SK-N-SH (cell line): ENCODE data around the gene CALR3. TPM values are rescaled to one million over a fixed set of nuclear protein-coding genes. Genes with fewer than 3 reads are reported as not detected.

Experiments used
- CTCF ChIA-PET: fragments of 300-600, 350-600 bp; formaldehyde crosslinking; extraction: SDS; loops from one replicate; lab custom pipeline; 2021; lab: Yijun Ruan, JAX
- POLR2A ChIA-PET: fragments of 350-600 bp; sonication (Branson Sonifier 250); formaldehyde crosslinking; extraction: SDS; loops from one replicate; lab custom pipeline; 2020; ENCODE audit warnings: antibody characterized with exemption, inconsistent platforms; lab: Yijun Ruan, JAX
- DNase-seq: peaks from one replicate; pipeline ENCODE4 v3.0.0; 2012
- H2AFZ ChIP-seq: fragments of 200-600 bp; sonication (generic); 2 replicates; pipeline ENCODE4 v1.8.1; 2016; ENCODE audit warnings: antibody characterized with exemption, mild to moderate bottlenecking, low read depth
- H3F3A ChIP-seq: fragments of 200-600 bp; sonication (generic); replicated peaks from 2 replicates; pipeline ENCODE3; 2016; ENCODE audit warnings: antibody characterized with exemption, mild to moderate bottlenecking; ENCODE audit not compliant: insufficient read depth
- H3K27ac ChIP-seq, 2 experiments: fragments of 200-500 bp in 1 of 2; fragments of 200-600 bp in 1 of 2; sonication (Bioruptor generic) in 1 of 2; sonication (generic), shearing (Covaris generic) in 1 of 2; 2 replicates each; pipeline versions ENCODE4 v1.5.1 to v1.6.1; 2014 to 2016; ENCODE audit warnings: low read depth in 2 of 2, inconsistent platforms in 1 of 2, low read length in 1 of 2, mild to moderate bottlenecking in 1 of 2, mixed read lengths in 1 of 2
- H3K27me3 ChIP-seq: fragments of 200-600 bp; sonication (generic), shearing (Covaris generic); 2 replicates; pipeline ENCODE4 v1.6.1; 2016; ENCODE audit warnings: mixed run types; ENCODE audit not compliant: insufficient read depth
- H3K36me3 ChIP-seq, 2 experiments: fragments of 200-500 bp in 1 of 2; fragments of 200-600 bp in 1 of 2; sonication (Bioruptor generic) in 1 of 2; sonication (generic) in 1 of 2; replicated peaks in 1 of 2; 2 replicates each; pipeline versions ENCODE3 to v1.5.1; 2014 to 2016; ENCODE audit warnings: low read length in 1 of 2, mild to moderate bottlenecking in 1 of 2; ENCODE audit not compliant: insufficient read depth in 2 of 2, control insufficient read depth in 1 of 2
- H3K4me1 ChIP-seq, 2 experiments: fragments of 200-500 bp in 1 of 2; fragments of 200-600 bp in 1 of 2; sonication (Bioruptor generic) in 1 of 2; sonication (generic), shearing (Covaris generic) in 1 of 2; 2 replicates each; pipeline versions ENCODE4 v1.5.1 to v1.6.1; 2014 to 2016; ENCODE audit warnings: low read depth in 1 of 2, low read length in 1 of 2, mixed run types in 1 of 2; ENCODE audit not compliant: insufficient read depth in 2 of 2, control insufficient read depth in 1 of 2
- H3K4me2 ChIP-seq: fragments of 200-600 bp; sonication (generic), shearing (Covaris generic); 2 replicates; pipeline ENCODE4 v1.6.1; 2017; ENCODE audit warnings: mixed run types
- H3K4me3 ChIP-seq, 2 experiments: fragments of 200-500 bp in 1 of 2; fragments of 200-600 bp in 1 of 2; sonication (Bioruptor generic) in 1 of 2; sonication (generic), shearing (Covaris generic) in 1 of 2; 2 replicates each; pipeline versions ENCODE4 v1.5.1 to v1.8.1; 2014 to 2016; ENCODE audit warnings: low read depth in 2 of 2, inconsistent platforms in 1 of 2, low read length in 1 of 2, mild to moderate bottlenecking in 1 of 2, mixed read lengths in 1 of 2, moderate library complexity in 1 of 2
- H3K79me2 ChIP-seq: fragments of 200-600 bp; sonication (generic); 2 replicates; pipeline ENCODE4 v1.8.1; 2017; ENCODE audit warnings: mild to moderate bottlenecking; ENCODE audit not compliant: insufficient read depth
- H3K9ac ChIP-seq: fragments of 200-600 bp; sonication (generic); 2 replicates; pipeline ENCODE4 v1.6.1; 2017; ENCODE audit warnings: mixed run types
- H3K9me2 ChIP-seq: fragments of 200-600 bp; sonication (generic); 2 replicates; pipeline ENCODE4 v1.6.1; 2017; ENCODE audit warnings: mixed run types
- H3K9me3 ChIP-seq: fragments of 200-600 bp; sonication (generic); 2 replicates; pipeline ENCODE4 v1.6.1; 2017; ENCODE audit warnings: mixed run types, mild to moderate bottlenecking, moderate library complexity
- H4K20me1 ChIP-seq: fragments of 200-600 bp; sonication (generic); 2 replicates; pipeline ENCODE4 v1.6.1; 2017; ENCODE audit warnings: mild to moderate bottlenecking, mixed run types; ENCODE audit not compliant: insufficient read depth
- EZH2phosphoT487 ChIP-seq: fragments of 200-600 bp; sonication (generic); IDR thresholded peaks from 2 replicates; pipeline ENCODE4 v1.6.1; 2017; ENCODE audit warnings: low read depth, mixed run types, mild to moderate bottlenecking, antibody characterized with exemption, moderate library complexity, borderline replicate concordance
- FOSL2 ChIP-seq: IDR thresholded peaks from 2 replicates; pipeline ENCODE4 v1.4.0; 2012; ENCODE audit warnings: low read depth, mild to moderate bottlenecking, moderate library complexity, borderline replicate concordance
- FOXM1 ChIP-seq: IDR thresholded peaks from 2 replicates; pipeline ENCODE4 v1.4.0; 2012; ENCODE audit warnings: low read depth, mild to moderate bottlenecking
- GATA2 ChIP-seq: sonication (generic); formaldehyde crosslinking; IDR thresholded peaks from 2 replicates; pipeline ENCODE4 v1.5.0; 2020; ENCODE audit warnings: mild to moderate bottlenecking, missing genetic modification reagents
- JUND ChIP-seq: IDR thresholded peaks from 2 replicates; pipeline ENCODE4 v1.4.0; 2012
- POLR2AphosphoS5 ChIP-seq: IDR thresholded peaks from 2 replicates; pipeline ENCODE4 v1.6.1; 2012; ENCODE audit warnings: low read depth, low read length
- RFX5 ChIP-seq: IDR thresholded peaks from 2 replicates; pipeline ENCODE4 v1.6.1; 2012; ENCODE audit warnings: mild to moderate bottlenecking, improper control_type of control experiment, low read length
- RXRA ChIP-seq: IDR thresholded peaks from 2 replicates; pipeline ENCODE4 v1.4.0; 2012; ENCODE audit warnings: low read depth, mild to moderate bottlenecking, borderline replicate concordance
- SMC3 ChIP-seq: IDR thresholded peaks from 2 replicates; pipeline ENCODE4 v1.6.1; 2012; ENCODE audit warnings: low read depth, low read length, improper control_type of control experiment
- TCF12 ChIP-seq: IDR thresholded peaks from 2 replicates; pipeline ENCODE4 v1.4.0; 2012
- TEAD4 ChIP-seq: IDR thresholded peaks from 2 replicates; pipeline ENCODE4 v1.4.0; 2012; ENCODE audit warnings: mild to moderate bottlenecking, borderline replicate concordance; ENCODE audit not compliant: insufficient read depth
- YY1 ChIP-seq: IDR thresholded peaks from 2 replicates; pipeline ENCODE4 v1.4.0; 2012; ENCODE audit warnings: low read depth, mild to moderate bottlenecking
- WGBS: methylation state at CpG from one replicate; pipeline ENCODE4 v1.1.6; 2017; ENCODE audit warnings: low lambda C conversion rate; 5-methylcytosine and 5-hydroxymethylcytosine counted together
- polyA plus RNA-seq, 3 experiments: library from polyadenylated mRNA; depleted of rRNA; stranded (reverse); fragments of >200 nt; gene quantifications; 2 replicates each; pipeline ENCODE4 v1.2.3, GENCODE V29; 2012
- TF ChIP-seq, protein P1 (sequence below): IDR thresholded peaks from 2 replicates; pipeline ENCODE4 v1.4.0; 2012; ENCODE audit warnings: low read depth
- TF ChIP-seq, protein P2 (sequence below): IDR thresholded peaks from 2 replicates; pipeline ENCODE4 v1.4.0; 2012; ENCODE audit warnings: low read depth, borderline replicate concordance
- TF ChIP-seq, protein P3 (sequence below): fragments of 150-350 bp; IDR thresholded peaks from 2 replicates; pipeline ENCODE4 v1.6.1; 2016; ENCODE audit warnings: mild to moderate bottlenecking, low read depth, low read length

Gene CALR3
- polyA plus RNA-seq, 1 of the 3 experiments (the other 2 are of a cell fraction) = not detected

DNA sequence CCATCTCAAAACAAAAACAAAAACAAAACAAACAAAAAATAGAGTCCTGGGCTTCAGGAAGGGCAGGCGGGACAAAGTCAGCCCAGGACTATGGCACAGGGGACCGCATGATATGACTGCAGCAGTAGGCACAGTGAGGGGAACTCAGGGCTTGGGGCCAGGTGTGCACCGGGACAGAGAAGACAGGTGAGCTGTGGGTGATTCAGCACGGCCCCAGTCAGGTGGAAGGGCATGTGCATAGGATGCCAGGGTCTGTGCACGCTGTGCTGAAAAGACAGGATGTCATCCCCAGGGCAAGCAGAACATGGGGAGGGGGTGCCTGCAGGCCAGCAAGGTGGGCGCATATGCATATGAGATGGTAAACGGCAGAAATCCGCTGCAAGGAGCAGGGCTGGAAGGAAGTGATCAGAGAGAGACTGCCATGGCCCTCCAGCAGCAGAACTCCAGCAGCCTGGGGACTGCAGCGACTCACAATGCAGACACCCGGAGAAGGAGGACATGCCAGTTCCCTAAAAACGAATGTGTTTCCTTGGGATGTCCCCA, 39.2 kb downstream of the CALR3 start:
- ChIA-PET POLR2A (no interaction called here), CTCF (interaction anchor here (0.6 to 6.6 kb wide), 3 partner anchors 14 to 18 kb away, joined by 3 to 45 read pairs (median 4); no protein-coding TSS in a partner anchor)
- H3K36me3 ChIP-seq = no peaks in the 10 kb centered on the region
- H2AFZ ChIP-seq = no peak overlapping the region
- no peaks in the 10 kb centered on the region for H3K27me3 ChIP-seq
- H3K4me2 ChIP-seq = peak overlapping the region; percentile 89
- peak overlapping the region; percentile 21 to 52 for H3K4me3 ChIP-seq
- H3K9me3 ChIP-seq = no peaks in the 10 kb centered on the region
- H4K20me1 ChIP-seq = peaks cover 8% of the 10 kb centered on the region; the same call in 1 of the 2 replicates
- 48% methylated on average over 11 of the region's 11 CpGs for WGBS
- H3K9ac ChIP-seq = peak overlapping the region; percentile 35; the same call in 1 of the 2 replicates
- peaks cover 23 to 43% of the 10 kb centered on the region in 2 experiments; a peak in 3 of 4 replicates for H3K4me1 ChIP-seq
- peaks cover 12% of the 10 kb centered on the region for H3F3A ChIP-seq
- peaks cover 85% of the 10 kb centered on the region for H3K79me2 ChIP-seq
- no peak for TF ChIP-seq JUND
- TF ChIP-seq RXRA = no peak
- TF ChIP-seq, protein P1, sequence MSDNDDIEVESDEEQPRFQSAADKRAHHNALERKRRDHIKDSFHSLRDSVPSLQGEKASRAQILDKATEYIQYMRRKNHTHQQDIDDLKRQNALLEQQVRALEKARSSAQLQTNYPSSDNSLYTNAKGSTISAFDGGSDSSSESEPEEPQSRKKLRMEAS = no peak
- TF ChIP-seq, protein P2, sequence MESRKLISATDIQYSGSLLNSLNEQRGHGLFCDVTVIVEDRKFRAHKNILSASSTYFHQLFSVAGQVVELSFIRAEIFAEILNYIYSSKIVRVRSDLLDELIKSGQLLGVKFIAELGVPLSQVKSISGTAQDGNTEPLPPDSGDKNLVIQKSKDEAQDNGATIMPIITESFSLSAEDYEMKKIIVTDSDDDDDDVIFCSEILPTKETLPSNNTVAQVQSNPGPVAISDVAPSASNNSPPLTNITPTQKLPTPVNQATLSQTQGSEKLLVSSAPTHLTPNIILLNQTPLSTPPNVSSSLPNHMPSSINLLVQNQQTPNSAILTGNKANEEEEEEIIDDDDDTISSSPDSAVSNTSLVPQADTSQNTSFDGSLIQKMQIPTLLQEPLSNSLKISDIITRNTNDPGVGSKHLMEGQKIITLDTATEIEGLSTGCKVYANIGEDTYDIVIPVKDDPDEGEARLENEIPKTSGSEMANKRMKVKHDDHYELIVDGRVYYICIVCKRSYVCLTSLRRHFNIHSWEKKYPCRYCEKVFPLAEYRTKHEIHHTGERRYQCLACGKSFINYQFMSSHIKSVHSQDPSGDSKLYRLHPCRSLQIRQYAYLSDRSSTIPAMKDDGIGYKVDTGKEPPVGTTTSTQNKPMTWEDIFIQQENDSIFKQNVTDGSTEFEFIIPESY = no peak
- TF ChIP-seq FOSL2 = no peak
- no peak for TF ChIP-seq TEAD4
- TF ChIP-seq YY1 = no peak
- no peak for TF ChIP-seq TCF12
- TF ChIP-seq FOXM1 = no peak
- TF ChIP-seq SMC3 = no peak
- TF ChIP-seq RFX5 = no peak
- TF ChIP-seq EZH2phosphoT487 = no peak
- TF ChIP-seq, protein P3, sequence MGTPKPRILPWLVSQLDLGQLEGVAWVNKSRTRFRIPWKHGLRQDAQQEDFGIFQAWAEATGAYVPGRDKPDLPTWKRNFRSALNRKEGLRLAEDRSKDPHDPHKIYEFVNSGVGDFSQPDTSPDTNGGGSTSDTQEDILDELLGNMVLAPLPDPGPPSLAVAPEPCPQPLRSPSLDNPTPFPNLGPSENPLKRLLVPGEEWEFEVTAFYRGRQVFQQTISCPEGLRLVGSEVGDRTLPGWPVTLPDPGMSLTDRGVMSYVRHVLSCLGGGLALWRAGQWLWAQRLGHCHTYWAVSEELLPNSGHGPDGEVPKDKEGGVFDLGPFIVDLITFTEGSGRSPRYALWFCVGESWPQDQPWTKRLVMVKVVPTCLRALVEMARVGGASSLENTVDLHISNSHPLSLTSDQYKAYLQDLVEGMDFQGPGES = no peak
- TF ChIP-seq, all 33 proteins: peak for 0
- DNase-seq = peak; percentile 38
- Histone ChIP-seq H3K27ac (peak overlapping the region; percentile 63 to 94), H3K9me2 (no peaks in the 10 kb centered on the region)

DNA sequence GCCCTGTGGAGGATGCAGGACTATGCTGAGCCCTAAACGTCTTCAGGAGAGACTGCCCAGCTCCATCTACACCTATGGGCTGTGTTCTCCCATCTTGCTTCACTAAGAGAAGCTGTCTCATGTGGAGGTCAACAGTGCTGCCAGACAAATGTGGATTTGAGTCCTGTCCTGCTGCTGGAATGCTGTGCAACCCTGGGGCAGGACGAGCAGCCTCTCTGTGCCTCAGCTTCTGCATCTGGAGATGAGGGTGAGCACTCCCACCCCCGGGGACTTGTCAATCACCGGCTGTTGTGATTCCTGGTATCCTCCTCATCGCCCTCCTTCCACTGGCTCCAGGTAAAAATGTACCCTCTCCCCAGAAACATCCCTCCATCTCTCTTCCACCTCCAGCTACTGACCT, 40.5 kb downstream of the CALR3 start:
- no peaks in the 10 kb centered on the region for H3K9me2 ChIP-seq
- DNase-seq = no peak
- no peak overlapping the region for H3K27ac ChIP-seq
- no peak overlapping the region for H3K4me2 ChIP-seq
- ChIA-PET CTCF (interaction anchor here (6.6 kb wide), 1 partner anchor 13 kb away, joined by 45 read pairs; no protein-coding TSS in a partner anchor), POLR2A (no interaction called here)
- no peak overlapping the region for H2AFZ ChIP-seq
- H3K9me3 ChIP-seq = no peaks in the 10 kb centered on the region
- TF ChIP-seq POLR2AphosphoS5 (no peak), TEAD4 (no peak), GATA2 (CRISPR knock-in tag) (no peak)
- H4K20me1 ChIP-seq = peaks cover 8% of the 10 kb centered on the region; the same call in 1 of the 2 replicates
- H3K4me3 ChIP-seq = no peak overlapping the region
- H3K27me3 ChIP-seq = no peaks in the 10 kb centered on the region
- peaks cover 12% of the 10 kb centered on the region for H3F3A ChIP-seq
- WGBS = 95% methylated on average over 4 of the region's 5 CpGs
- peaks cover 23 to 43% of the 10 kb centered on the region in 2 experiments; a peak in 3 of 4 replicates for H3K4me1 ChIP-seq
- no peak overlapping the region for H3K9ac ChIP-seq
- H3K79me2 ChIP-seq = peaks cover 84% of the 10 kb centered on the region
- H3K36me3 ChIP-seq = no peaks in the 10 kb centered on the region
